ENCODE measurements around the gene MMS19.
"Not testable (repeated sequence)": the region's sequence is repeated elsewhere in the genome, so short reads cannot be mapped to it uniquely, and the experiment has no call there.

Gene MMS19

GRCh38 chr10:97479410-97479809 lies 18.8 kb downstream of the MMS19 start:
- H3K9me3 ChIP-seq; H3K27me3 ChIP-seq (ENCODE audit: low read depth); in situ Hi-C loops (cut with MboI; ENCODE audit: low sequenced_read_pairs); DNase-seq (ENCODE audit: low spot score in 2 of 2); H3K4me3 ChIP-seq: not testable (repeated sequence)
- peaks cover 55% of the 10 kb centered on the region for H3K36me3 ChIP-seq (replicated peaks)
- peaks cover 27% of the 10 kb centered on the region for H3K4me1 ChIP-seq

GRCh38 chr10:97475936-97476594 lies 22.2 kb downstream of the MMS19 start:
- H3K4me1 ChIP-seq, result peaks cover 27% of the 10 kb centered on the region
- no peaks in the 10 kb centered on the region for H3K9me3 ChIP-seq
- H3K36me3 ChIP-seq (replicated peaks), result peaks cover 72% of the 10 kb centered on the region
- in situ Hi-C loops (cut with MboI; ENCODE audit: low sequenced_read_pairs), result no loop called here
- H3K4me3 ChIP-seq, result no peak overlapping the region
- no peaks in the 10 kb centered on the region for H3K27me3 ChIP-seq (ENCODE audit: low read depth)
- DNase-seq (ENCODE audit: low spot score in 2 of 2), result peak; percentile 34 to 80

- H3K4me3 ChIP-seq, result no peak overlapping the region
- DNase-seq (ENCODE audit: low spot score in 2 of 2), result no peak
- peaks cover 79% of the 10 kb centered on the region for H3K36me3 ChIP-seq (replicated peaks)
- in situ Hi-C loops (cut with MboI; ENCODE audit: low sequenced_read_pairs), result no loop called here
- H3K27me3 ChIP-seq (ENCODE audit: low read depth), result no peaks in the 10 kb centered on the region
- peaks cover 21% of the 10 kb centered on the region for H3K4me1 ChIP-seq
- no peaks in the 10 kb centered on the region for H3K9me3 ChIP-seq
Measured at GRCh38 chr10:97474918-97475317, 23.3 kb downstream of the MMS19 start.

GRCh38 chr10:97468781-97469180 lies 29.4 kb downstream of the MMS19 start:
- in situ Hi-C loops (cut with MboI; ENCODE audit: low sequenced_read_pairs), result not testable (repeated sequence)
- H3K36me3 ChIP-seq (replicated peaks), result peaks cover 84% of the 10 kb centered on the region

GRCh38 chr10:97468162-97468561 lies 30.1 kb downstream of the MMS19 start:
- Histone ChIP-seq H3K4me1 (no peaks in the 10 kb centered on the region), H3K4me3 (no peak overlapping the region), H3K36me3 (replicated peaks) (peaks cover 84% of the 10 kb centered on the region), H3K27me3 (ENCODE audit: low read depth) (no peaks in the 10 kb centered on the region), H3K9me3 (no peaks in the 10 kb centered on the region)
- in situ Hi-C loops (cut with MboI; ENCODE audit: low sequenced_read_pairs), result no loop called here
- DNase-seq (ENCODE audit: low spot score in 2 of 2), result no peak

More at GRCh38 chr10:97468781-97469180, 29.4 kb downstream of the MMS19 start:
- not testable (repeated sequence) for H3K27me3 ChIP-seq (ENCODE audit: low read depth); H3K4me1 ChIP-seq; H3K9me3 ChIP-seq; DNase-seq (ENCODE audit: low spot score in 2 of 2); H3K4me3 ChIP-seq

GRCh38 chr10:97466755-97467154 lies 31.5 kb downstream of the MMS19 start:
- in situ Hi-C loops (cut with MboI; ENCODE audit: low sequenced_read_pairs), result no loop called here
- no peak for DNase-seq (ENCODE audit: low spot score in 2 of 2)
- H3K4me3 ChIP-seq, result no peak overlapping the region
- H3K4me1 ChIP-seq, result no peaks in the 10 kb centered on the region
- H3K27me3 ChIP-seq (ENCODE audit: low read depth), result no peaks in the 10 kb centered on the region
- H3K9me3 ChIP-seq, result no peaks in the 10 kb centered on the region
- peaks cover 88% of the 10 kb centered on the region for H3K36me3 ChIP-seq (replicated peaks)

- Histone ChIP-seq H3K4me3 (no peak overlapping the region), H3K27me3 (ENCODE audit: low read depth) (no peaks in the 10 kb centered on the region), H3K9me3 (no peaks in the 10 kb centered on the region), H3K36me3 (replicated peaks) (peaks cover 90% of the 10 kb centered on the region), H3K4me1 (no peaks in the 10 kb centered on the region)
- DNase-seq (ENCODE audit: low spot score in 2 of 2), result no peak
- in situ Hi-C loops (cut with MboI; ENCODE audit: low sequenced_read_pairs), result no loop called here
Measured at GRCh38 chr10:97465982-97466381, 32.2 kb downstream of the MMS19 start.

GRCh38 chr10:97464226-97464625 lies 34.0 kb downstream of the MMS19 start:
- no peaks in the 10 kb centered on the region for H3K9me3 ChIP-seq
- H3K4me3 ChIP-seq, result no peak overlapping the region
- DNase-seq (ENCODE audit: low spot score in 2 of 2), result no peak
- no peaks in the 10 kb centered on the region for H3K4me1 ChIP-seq
- H3K27me3 ChIP-seq (ENCODE audit: low read depth), result no peaks in the 10 kb centered on the region
- peaks cover 90% of the 10 kb centered on the region for H3K36me3 ChIP-seq (replicated peaks)
- in situ Hi-C loops (cut with MboI; ENCODE audit: low sequenced_read_pairs), result loop anchor here (5.0 kb wide), 2 partner anchors 88 to 148 kb away; no protein-coding TSS in a partner anchor

GRCh38 chr10:97463363-97464132 lies 34.7 kb downstream of the MMS19 start:
- H3K36me3 ChIP-seq (replicated peaks), result peaks cover 90% of the 10 kb centered on the region
- in situ Hi-C loops (cut with MboI; ENCODE audit: low sequenced_read_pairs), result loop anchor here (5.0 kb wide), 2 partner anchors 89 to 149 kb away; no protein-coding TSS in a partner anchor

GRCh38 chr10:97462309-97462708 lies 35.9 kb downstream of the MMS19 start:
- no peaks in the 10 kb centered on the region for H3K4me1 ChIP-seq
- no peaks in the 10 kb centered on the region for H3K9me3 ChIP-seq
- DNase-seq (ENCODE audit: low spot score in 2 of 2), result no peak
- peaks cover 92% of the 10 kb centered on the region for H3K36me3 ChIP-seq (replicated peaks)
- H3K4me3 ChIP-seq, result no peak overlapping the region
- in situ Hi-C loops (cut with MboI; ENCODE audit: low sequenced_read_pairs), result loop anchor here (5.0 kb wide), 2 partner anchors 90 to 150 kb away; no protein-coding TSS in a partner anchor
- H3K27me3 ChIP-seq (ENCODE audit: low read depth), result no peaks in the 10 kb centered on the region

More at GRCh38 chr10:97463363-97464132, 34.7 kb downstream of the MMS19 start:
- Histone ChIP-seq H3K4me1 (no peaks in the 10 kb centered on the region), H3K27me3 (ENCODE audit: low read depth) (no peaks in the 10 kb centered on the region), H3K9me3 (no peaks in the 10 kb centered on the region), H3K4me3 (no peak overlapping the region)
- DNase-seq (ENCODE audit: low spot score in 2 of 2), result peak; percentile 44 to 72

GRCh38 chr10:97459933-97460332 lies 38.3 kb downstream of the MMS19 start:
- in situ Hi-C loops (cut with MboI; ENCODE audit: low sequenced_read_pairs), result loop anchor here (5.0 kb wide), 2 partner anchors 92 to 152 kb away; no protein-coding TSS in a partner anchor
- no peaks in the 10 kb centered on the region for H3K9me3 ChIP-seq
- no peak for DNase-seq (ENCODE audit: low spot score in 2 of 2)
- H3K4me1 ChIP-seq, result no peaks in the 10 kb centered on the region
- H3K36me3 ChIP-seq (replicated peaks), result peaks cover 92% of the 10 kb centered on the region
- no peaks in the 10 kb centered on the region for H3K27me3 ChIP-seq (ENCODE audit: low read depth)
- H3K4me3 ChIP-seq, result no peak overlapping the region

GRCh38 chr10:97459111-97459510 lies 39.1 kb downstream of the MMS19 start:
- DNase-seq (ENCODE audit: low spot score in 2 of 2), result no peak
- Histone ChIP-seq H3K27me3 (ENCODE audit: low read depth) (no peaks in the 10 kb centered on the region), H3K4me3 (no peak overlapping the region), H3K9me3 (no peaks in the 10 kb centered on the region), H3K36me3 (replicated peaks) (peaks cover 97% of the 10 kb centered on the region), H3K4me1 (no peaks in the 10 kb centered on the region)
- in situ Hi-C loops (cut with MboI; ENCODE audit: low sequenced_read_pairs), result no loop called here

- no peak overlapping the region for H3K4me3 ChIP-seq
- no peaks in the 10 kb centered on the region for H3K4me1 ChIP-seq
- H3K36me3 ChIP-seq (replicated peaks), result peaks cover 92% of the 10 kb centered on the region
- no peak for DNase-seq (ENCODE audit: low spot score in 2 of 2)
- no peaks in the 10 kb centered on the region for H3K9me3 ChIP-seq
- no peaks in the 10 kb centered on the region for H3K27me3 ChIP-seq (ENCODE audit: low read depth)
- in situ Hi-C loops (cut with MboI; ENCODE audit: low sequenced_read_pairs), result no loop called here
Measured at GRCh38 chr10:97456686-97457065, 41.5 kb downstream of the MMS19 start.

- no peak for DNase-seq (ENCODE audit: low spot score in 2 of 2)
- in situ Hi-C loops (cut with MboI; ENCODE audit: low sequenced_read_pairs), result no loop called here
- Histone ChIP-seq H3K36me3 (replicated peaks) (peaks cover 87% of the 10 kb centered on the region), H3K4me3 (no peak overlapping the region), H3K27me3 (ENCODE audit: low read depth) (no peaks in the 10 kb centered on the region), H3K9me3 (no peaks in the 10 kb centered on the region), H3K4me1 (no peaks in the 10 kb centered on the region)
Measured at GRCh38 chr10:97456034-97456685, 42.1 kb downstream of the MMS19 start.

Data from HAP-1 (cell line).